Measurements from ENCODE around the gene PUM1.

- TF ChIP-seq POLR2A (IDR thresholded peaks at IDR 0.05), result no peak
- no peak for TF ChIP-seq CTCF (IDR thresholded peaks at IDR 0.05)
Observed at GRCh38 chr1:30971496-30971895, 94.0 kb downstream of the PUM1 start.
